ENCODE data around the gene ERF.

DNA sequence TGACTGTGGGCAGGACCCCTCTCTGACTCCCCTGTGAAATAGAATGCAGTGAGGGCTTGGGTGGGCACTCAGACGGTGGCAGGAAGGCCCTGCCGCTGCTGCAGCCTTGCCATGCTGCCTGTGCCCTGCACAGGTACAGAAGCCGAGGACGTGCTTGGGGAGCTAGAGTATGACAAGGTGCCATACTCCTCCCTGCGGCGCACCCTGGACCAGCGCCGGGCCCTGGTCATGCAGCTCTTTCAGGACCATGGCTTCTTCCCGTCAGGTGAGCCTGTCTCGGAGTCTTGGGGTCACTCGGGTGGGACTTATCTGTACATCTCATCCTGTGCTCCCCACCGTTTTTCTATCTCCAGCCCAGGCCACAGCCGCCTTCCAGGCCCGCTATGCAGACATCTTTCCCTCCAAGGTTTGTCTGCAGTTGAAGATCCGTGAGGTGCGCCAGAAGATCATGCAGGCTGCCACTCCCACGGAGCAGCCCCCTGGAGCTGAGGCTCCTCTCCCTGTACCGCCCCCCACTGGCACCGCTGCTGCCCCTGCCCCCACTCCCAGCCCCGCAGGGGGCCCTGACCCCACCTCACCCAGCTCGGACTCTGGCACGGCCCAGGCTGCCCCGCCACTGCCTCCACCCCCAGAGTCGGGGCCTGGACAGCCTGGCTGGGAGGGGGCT lies 39.7 kb upstream of the ERF start:
- TF ChIP-seq MYC (IDR thresholded peaks at IDR 0.05; ENCODE audit: borderline replicate concordance, low read length) (no peak), CEBPB (IDR thresholded peaks at IDR 0.05) (no peak), NFE2L2 (conservative IDR thresholded peaks at IDR 0.05; ENCODE audit: low read length) (no peak), CHD2 (IDR thresholded peaks at IDR 0.05; ENCODE audit: low read length, partially characterized antibody) (no peak), MAX (IDR thresholded peaks at IDR 0.05) (no peak)

Measured in A549 (cell line).